ENCODE measurements around the gene PRDM11. TPM values are rescaled to one million over a fixed set of nuclear protein-coding genes. Genes with fewer than 3 reads are reported as not detected.

The PRDM11 gene
- total and polyA plus RNA-seq, 2 of the 8 experiments (the other 6 are each of a cell fraction or from before 2014, with no cell fraction given): 3.6 to 11.7 TPM

GRCh38 chr11:45104006-45104789, 42.2 kb upstream of the PRDM11 start:
- Histone ChIP-seq H2BK5ac (ENCODE audit: low read depth, low read length) (no peak overlapping the region), H3K4me3 (ENCODE audit: extremely low read depth in 1 of 4, insufficient read depth in 2 of 4, low read depth in 3 of 4, low read length in 4 of 4) (no peak overlapping the region), H4K5ac (ENCODE audit: insufficient read length, low read depth, low read length) (no peak overlapping the region), H3K9me3 (ENCODE audit: insufficient read depth in 2 of 2, low read depth in 1 of 2, low read length in 1 of 2) (no peaks in the 10 kb centered on the region), H2BK15ac (ENCODE audit: low read length) (no peak overlapping the region), H4K91ac (replicated peaks; ENCODE audit: insufficient read length, low read length) (no peak overlapping the region), H3K9ac (replicated peaks in 1 of 4; ENCODE audit: extremely low read depth in 1 of 4, low read depth in 3 of 4, low read length in 3 of 4) (no peak overlapping the region), H3K56ac (replicated peaks; ENCODE audit: insufficient read length, low read depth, low read length) (no peak overlapping the region), H3K79me2 (ENCODE audit: control insufficient read depth in 1 of 2, insufficient read depth in 2 of 2, low read length in 2 of 2) (no peaks in the 10 kb centered on the region), H2BK12ac (ENCODE audit: low read depth, low read length) (no peak overlapping the region), H3K27me3 (replicated peaks in 1 of 4; ENCODE audit: control insufficient read depth in 3 of 4, extremely low read depth in 1 of 4, insufficient read depth in 3 of 4, low read length in 3 of 4) (no peaks in the 10 kb centered on the region), H3K23ac (ENCODE audit: insufficient read length) (no peak overlapping the region), H3K4ac (replicated peaks; ENCODE audit: insufficient read length, low read depth, low read length) (no peak overlapping the region), H3K23me2 (ENCODE audit: low read depth, low read length) (no peaks in the 10 kb centered on the region), H3K18ac (ENCODE audit: extremely low read depth, low read length) (no peak overlapping the region), H3K27ac (ENCODE audit: low read depth, low read length) (no peak overlapping the region), H4K20me1 (replicated peaks in 1 of 2; ENCODE audit: control insufficient read depth in 1 of 2, insufficient read depth in 2 of 2, low read length in 2 of 2) (no peaks in the 10 kb centered on the region), H2BK120ac (replicated peaks; ENCODE audit: low read depth, low read length) (no peak overlapping the region), H2AFZ (ENCODE audit: low read length) (no peak overlapping the region), H3K4me2 (ENCODE audit: insufficient read depth in 1 of 2, low read depth in 2 of 2, low read length in 2 of 2) (no peak overlapping the region), H3K4me1 (replicated peaks in 1 of 4; ENCODE audit: control insufficient read depth in 3 of 4, insufficient read depth in 4 of 4, low read length in 3 of 4) (no peaks in the 10 kb centered on the region; a peak in 2 of 7 replicates), H3K36me3 (ENCODE audit: control insufficient read depth in 2 of 4, insufficient read depth in 4 of 4, low read length in 3 of 4) (no peaks in the 10 kb centered on the region), H4K8ac (ENCODE audit: extremely low read depth, insufficient read depth, low read length) (no peak overlapping the region), H3K14ac (ENCODE audit: insufficient read length) (no peak overlapping the region), H2AK5ac (ENCODE audit: low read depth, low read length) (0 out of 2 replicates have a peak overlapping the region, but pooled peaks have one; percentile 5), H2BK20ac (ENCODE audit: low read length) (no peak overlapping the region), H3K79me1 (ENCODE audit: low read depth, low read length) (no peaks in the 10 kb centered on the region)
- DNase-seq (ENCODE audit: low read depth in 1 of 2, low spot score in 2 of 2) (peak in 1 of 2 experiments; percentile 31), FAIRE-seq (no peak)
- ChIA-PET CTCF (ENCODE audit: partially characterized antibody) (interaction anchor here (0.7 to 34.2 kb wide), 62 partner anchors 12 to 497 kb away, joined by 3 to 1347 read pairs (median 5); partner anchors contain the start of genes SYT13 and TP53I11), POLR2A (ENCODE audit: partially characterized antibody) (interaction anchor here (1.3 to 2.7 kb wide), 5 partner anchors 16 to 176 kb away, joined by 3 to 18 read pairs (median 5); no protein-coding TSS in a partner anchor)
- TF ChIP-seq BACH1 (IDR thresholded peaks at IDR 0.05; ENCODE audit: low read length) (no peak), EP300 (IDR thresholded peaks at IDR 0.05; ENCODE audit: borderline replicate concordance in 1 of 2, low read depth in 2 of 2, low read length in 2 of 2) (no peak), PHF8 (conservative IDR thresholded peaks at IDR 0.05; ENCODE audit: low read depth, low read length) (no peak), TCF12 (IDR thresholded peaks at IDR 0.05; ENCODE audit: low read depth, low read length) (no peak), POU5F1 (IDR thresholded peaks at IDR 0.05; ENCODE audit: low read depth, low read length) (no peak), CTBP2 (IDR thresholded peaks at IDR 0.05; ENCODE audit: borderline replicate concordance, insufficient read depth, insufficient read length, low read length) (no peak)
- TF ChIP-seq, protein P1, sequence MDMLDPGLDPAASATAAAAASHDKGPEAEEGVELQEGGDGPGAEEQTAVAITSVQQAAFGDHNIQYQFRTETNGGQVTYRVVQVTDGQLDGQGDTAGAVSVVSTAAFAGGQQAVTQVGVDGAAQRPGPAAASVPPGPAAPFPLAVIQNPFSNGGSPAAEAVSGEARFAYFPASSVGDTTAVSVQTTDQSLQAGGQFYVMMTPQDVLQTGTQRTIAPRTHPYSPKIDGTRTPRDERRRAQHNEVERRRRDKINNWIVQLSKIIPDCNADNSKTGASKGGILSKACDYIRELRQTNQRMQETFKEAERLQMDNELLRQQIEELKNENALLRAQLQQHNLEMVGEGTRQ (IDR thresholded peaks at IDR 0.05; ENCODE audit: low read length): no peak
- TF ChIP-seq, protein P2, sequence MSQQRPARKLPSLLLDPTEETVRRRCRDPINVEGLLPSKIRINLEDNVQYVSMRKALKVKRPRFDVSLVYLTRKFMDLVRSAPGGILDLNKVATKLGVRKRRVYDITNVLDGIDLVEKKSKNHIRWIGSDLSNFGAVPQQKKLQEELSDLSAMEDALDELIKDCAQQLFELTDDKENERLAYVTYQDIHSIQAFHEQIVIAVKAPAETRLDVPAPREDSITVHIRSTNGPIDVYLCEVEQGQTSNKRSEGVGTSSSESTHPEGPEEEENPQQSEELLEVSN (IDR thresholded peaks at IDR 0.05): no peak
- 92% methylated on average over 6 of the region's 6 CpGs; no CpG with 5 or more reads in 1 of the 2 experiments for WGBS, 2 experiments (ENCODE audit: extremely low coverage in 1 of 2, insufficient coverage in 1 of 2, insufficient read length in 1 of 2, insufficient replicate concordance in 2 of 2, low coverage in 1 of 2, low lambda C conversion rate in 2 of 2, missing lambda C conversion rate in 1 of 2)

Data from H1 (cell line).